D341Med (cell line): Measurements from ENCODE around the gene PLA2G5.
"Not testable (repeated sequence)": the region's sequence is repeated elsewhere in the genome, so short reads cannot be mapped to it uniquely, and the experiment has no call there.

ENCODE experiments used
- DNase-seq: peaks from one replicate; pipeline ENCODE4 v3.0.0; 2012; ENCODE audit warnings: low spot score

The PLA2G5 gene

GRCh38 chr1:20069874-20070273 lies at the start of gene PLA2G5:
TSS of gene PLA2G5 (plus strand) at chr1:20070194. CDS start at chr1:20084831, 14,637 bp downstream.
- no peak for DNase-seq

- no peak for DNase-seq
Observed at GRCh38 chr1:20028125-20028524, 41.9 kb upstream of the PLA2G5 start.

GRCh38 chr1:20028726-20029125 lies 41.3 kb upstream of the PLA2G5 start:
- DNase-seq, result no peak

DNA sequence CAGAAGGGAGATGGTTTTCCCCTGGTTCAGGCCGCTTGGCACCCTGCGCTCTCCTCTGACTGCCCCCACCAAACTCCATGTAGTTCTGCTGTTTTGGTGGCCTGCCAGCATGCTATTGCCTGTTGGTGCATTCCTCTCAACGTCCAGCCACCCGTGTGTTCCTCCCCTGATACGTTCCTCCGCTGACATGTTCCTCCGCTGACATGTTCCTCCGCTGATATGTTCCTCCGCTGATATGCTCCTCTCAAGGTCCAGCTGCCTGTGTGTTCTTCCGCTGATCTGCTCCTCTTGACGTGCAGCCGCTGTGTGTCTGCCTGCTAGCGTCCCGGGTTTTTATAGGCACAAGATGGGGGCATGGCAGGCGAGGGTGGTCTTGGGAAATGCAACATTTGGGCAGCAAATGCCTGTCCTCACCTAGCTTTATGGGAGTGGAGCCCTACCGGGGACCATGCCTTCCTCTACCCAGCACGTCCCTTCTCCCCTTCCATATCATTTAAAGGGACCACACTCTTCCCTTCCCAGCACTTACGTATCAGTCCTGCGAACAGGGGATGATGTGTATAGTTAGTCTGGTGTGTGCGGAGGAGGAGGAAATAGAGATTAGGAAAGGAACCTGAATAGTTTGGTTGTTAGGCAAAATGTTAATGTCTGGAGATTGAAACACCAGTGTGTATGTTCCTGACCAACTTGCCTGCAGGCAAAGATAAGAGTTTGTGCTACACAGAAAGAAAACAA lies 40.6 kb upstream of the PLA2G5 start:
- no peak for DNase-seq

- DNase-seq, result not testable (repeated sequence)
Observed at GRCh38 chr1:20030436-20031151, 39.4 kb upstream of the PLA2G5 start.

GRCh38 chr1:20031161-20031560 lies 38.8 kb upstream of the PLA2G5 start:
- DNase-seq, result no peak

GRCh38 chr1:20031836-20032235 lies 38.2 kb upstream of the PLA2G5 start:
- DNase-seq, result no peak

- no peak for DNase-seq
Observed at GRCh38 chr1:20032425-20032824, 37.6 kb upstream of the PLA2G5 start.

DNA sequence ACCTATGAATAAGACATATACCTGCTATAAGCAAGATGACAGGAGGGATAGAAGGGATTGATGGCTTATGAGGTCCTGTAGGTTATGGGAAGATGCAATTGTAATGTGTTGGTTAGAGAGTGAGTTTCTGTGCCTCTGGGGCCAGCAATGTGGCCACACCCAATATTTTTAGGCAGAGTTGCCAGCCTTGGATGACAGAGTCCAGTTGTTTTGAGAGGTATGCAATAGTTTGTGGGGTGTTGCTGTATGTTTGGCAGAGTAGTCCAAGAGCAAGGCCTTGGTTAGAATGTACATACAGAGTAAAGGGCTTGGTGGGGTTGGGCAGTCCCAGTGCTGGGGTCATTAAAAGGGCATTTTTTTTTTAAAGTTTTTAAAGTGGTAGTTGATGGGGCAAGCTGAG lies 36.6 kb upstream of the PLA2G5 start:
- DNase-seq, result no peak

DNA sequence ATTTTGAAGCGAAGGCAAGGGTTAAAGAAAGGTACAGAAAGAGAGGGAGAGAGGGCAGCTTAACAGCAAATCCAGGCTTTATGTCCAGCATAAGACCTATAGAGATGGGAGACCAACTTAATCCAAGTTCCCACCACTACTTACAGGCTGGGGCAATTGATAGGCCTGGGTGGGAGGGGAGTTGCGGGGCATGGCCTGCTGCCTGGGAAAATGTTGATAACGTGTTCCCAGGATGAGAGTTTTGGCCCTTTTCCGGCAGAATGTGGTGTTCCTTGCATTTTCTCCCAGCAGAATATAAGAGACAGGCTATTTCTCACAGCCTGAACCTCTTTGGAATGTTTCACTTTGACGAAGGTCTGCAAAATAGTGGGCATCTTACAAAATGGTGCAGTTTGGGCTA lies 34.9 kb upstream of the PLA2G5 start:
- DNase-seq, result no peak

DNA sequence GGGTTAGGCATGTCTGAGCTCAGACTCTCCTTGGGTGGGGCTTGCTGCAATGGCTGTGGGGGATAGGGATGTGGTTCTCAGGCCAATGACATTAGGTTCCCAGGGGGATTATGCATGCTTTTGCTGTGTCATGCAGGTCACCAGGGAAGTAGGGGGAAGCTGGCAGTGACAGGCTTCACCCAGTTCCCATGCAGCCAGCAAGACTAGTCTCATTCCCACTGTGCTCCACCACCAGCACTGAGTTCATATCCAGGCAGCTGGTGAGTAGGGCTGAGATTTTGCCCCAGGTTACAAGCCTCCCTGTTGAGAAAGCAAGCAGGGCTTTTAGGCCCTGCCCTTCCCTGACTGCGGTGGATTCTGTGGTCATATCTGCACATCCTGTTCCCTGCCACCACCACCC lies 32.1 kb upstream of the PLA2G5 start:
- DNase-seq, result no peak

DNA sequence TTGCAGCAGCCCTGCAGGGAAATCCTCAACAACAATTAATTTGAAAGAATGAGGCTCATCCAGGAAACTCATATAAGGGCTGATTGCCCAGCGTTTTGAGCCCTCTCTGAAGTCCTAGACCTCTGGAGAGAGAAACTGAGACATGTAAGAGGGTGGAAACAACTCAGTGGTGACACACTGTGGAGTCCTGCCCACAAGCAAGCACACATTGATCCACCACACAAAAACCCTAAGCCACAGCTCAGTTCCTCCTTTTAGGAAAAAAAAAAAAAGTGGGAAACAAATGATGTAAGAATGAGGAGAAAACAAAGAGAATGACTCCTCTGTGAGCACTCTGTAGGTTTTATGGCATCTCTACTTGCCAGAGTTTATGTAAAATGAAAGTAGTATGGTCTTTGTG lies 22.9 kb upstream of the PLA2G5 start:
- DNase-seq, result no peak

DNA sequence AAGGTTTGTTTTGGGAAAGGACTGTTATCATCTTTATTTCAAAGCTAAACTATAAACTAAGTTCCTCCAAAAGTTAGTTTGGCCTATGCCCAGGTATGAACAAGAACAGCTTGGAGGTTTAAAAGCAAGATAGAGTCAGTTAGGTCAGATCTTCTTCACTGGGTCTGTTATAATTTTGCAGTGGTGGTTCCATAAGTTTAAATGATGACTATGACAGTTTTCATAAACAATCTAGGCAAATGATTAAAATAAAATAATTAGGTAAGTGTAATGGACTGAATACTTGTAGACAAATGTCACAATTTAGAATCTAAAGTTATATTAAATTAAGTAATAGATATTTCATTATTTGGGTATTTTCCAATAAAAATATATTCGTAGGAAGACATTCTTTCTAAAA lies 21.4 kb upstream of the PLA2G5 start:
- DNase-seq, result no peak

DNA sequence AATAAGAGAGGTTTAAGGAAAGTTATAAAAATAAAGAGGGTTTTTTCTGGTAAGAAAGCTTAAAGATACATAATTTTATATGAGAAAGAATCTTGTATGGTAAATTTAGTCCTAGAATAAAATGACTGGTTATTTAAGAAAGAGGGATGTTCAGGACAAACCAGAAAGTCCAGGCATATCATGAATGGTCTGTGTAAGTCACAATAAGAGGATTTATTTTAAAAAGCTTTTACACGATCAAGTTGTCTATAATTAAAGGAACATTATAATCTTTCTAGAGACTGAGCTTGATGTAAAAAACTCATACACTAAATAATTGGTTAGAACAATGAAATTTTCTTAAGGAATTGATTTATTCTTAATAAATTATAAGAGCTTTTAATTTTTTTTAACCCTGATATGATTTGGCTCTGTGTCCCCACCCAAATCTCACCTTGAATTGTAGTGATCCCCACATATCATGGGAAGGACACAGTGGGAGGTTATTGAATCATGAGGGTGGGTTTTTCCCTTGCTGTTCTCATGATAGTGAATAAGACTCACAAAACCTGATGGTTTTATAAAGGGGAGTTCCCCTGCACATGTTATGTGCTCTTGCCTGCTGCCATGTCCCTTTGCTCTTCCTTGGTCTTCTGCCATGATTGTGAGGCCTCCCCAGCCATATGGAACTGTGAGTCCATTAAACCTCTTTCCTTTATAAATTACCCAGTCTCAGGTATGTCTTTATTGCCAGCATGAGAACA lies 20.8 kb upstream of the PLA2G5 start:
- DNase-seq, result not testable (repeated sequence)

DNA sequence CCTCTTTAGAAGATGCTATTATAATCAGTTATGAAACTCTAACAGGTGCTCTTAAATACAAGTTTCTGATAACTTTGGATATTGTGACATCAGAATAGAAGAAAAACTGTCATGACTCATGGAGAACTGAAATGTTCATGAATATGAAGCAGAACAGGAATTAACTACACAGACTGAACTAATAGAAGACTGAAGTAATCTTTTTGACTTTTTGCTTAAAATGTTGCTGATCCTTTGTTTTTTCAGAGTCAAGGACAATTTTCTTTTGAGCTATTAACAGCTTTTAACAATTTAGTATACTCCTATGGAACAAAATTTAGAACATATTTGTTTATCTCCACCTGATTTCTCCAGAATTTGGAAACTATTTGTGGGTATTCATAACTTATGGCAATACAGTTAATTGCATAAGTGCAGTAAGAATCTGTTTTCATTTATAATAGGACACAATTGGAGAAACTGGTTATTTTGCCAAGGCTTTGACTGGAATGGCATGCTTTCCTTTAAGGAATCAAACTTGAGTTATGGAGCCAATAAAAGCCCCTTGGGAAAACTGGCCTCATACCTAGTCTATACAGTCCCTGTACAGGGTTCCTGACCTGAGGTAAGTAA lies 18.7 kb upstream of the PLA2G5 start:
- no peak for DNase-seq

GRCh38 chr1:20052386-20052785 lies 17.6 kb upstream of the PLA2G5 start:
- DNase-seq, result no peak

DNA sequence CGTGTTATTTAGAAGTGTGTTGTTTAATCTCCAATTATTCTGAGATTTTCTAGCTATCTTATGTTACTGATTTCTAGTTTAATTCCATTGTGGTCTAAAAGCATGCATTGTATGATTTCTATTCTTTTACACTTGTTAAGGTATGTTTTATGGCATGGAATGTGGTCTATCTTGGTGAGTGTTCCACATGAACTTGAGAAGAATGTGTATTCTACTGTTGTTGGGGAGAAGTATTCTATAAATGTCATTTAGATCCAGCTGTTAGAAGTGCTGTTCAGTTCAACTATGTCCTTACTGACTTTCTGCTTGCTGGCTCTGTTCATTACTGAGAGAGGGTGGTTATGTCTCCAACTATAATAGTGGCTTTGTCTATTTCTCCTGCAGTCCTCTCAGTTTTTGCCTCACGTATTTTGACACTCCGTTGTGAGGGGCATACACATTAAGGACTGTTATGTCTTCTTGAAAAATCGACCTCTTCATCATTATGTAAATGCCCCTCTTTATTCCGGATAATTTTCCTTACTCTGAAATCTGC lies 12.0 kb upstream of the PLA2G5 start:
- no peak for DNase-seq

DNA sequence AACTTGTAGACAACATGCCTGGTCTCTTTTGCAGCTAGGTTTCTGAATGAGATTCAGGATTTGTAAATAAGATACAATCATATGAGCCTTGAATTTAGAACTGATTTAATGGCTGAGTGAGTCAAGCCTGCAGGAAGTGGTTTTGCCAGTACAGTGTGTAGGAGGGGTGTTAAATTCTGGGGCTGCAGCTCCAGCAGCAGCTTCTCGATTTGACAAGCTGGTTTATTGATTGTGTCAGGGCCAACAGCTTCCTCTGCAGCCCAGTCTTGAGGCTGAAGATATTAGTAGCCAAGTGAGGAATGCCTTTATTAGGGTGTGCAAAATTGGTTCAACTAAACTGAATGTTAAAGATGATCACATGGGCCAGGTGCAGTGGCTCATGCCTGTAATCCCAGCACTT lies 11.5 kb upstream of the PLA2G5 start:
- DNase-seq, result no peak

DNA sequence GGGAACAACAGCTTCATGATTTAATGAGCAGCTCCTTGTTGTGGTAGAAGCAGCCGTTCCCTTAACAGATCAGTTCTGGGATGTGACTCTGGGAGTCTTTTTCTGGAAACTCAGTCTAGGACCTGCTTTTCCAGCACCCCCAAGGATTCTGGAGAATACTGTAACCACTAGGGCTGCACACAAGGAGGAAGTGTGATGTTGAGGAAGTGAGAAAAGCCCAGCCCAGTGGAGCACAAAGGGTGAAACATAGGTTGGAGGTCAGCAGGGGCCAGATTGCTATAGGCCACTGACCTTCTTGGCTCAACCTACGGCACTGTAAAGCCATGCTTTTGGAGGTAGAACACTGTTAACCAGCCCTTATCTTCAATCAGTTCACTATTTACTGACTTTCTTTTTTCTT lies 10.1 kb upstream of the PLA2G5 start:
- DNase-seq, result no peak

- not testable (repeated sequence) for DNase-seq
Observed at GRCh38 chr1:20060791-20061190, 9.2 kb upstream of the PLA2G5 start.

DNA sequence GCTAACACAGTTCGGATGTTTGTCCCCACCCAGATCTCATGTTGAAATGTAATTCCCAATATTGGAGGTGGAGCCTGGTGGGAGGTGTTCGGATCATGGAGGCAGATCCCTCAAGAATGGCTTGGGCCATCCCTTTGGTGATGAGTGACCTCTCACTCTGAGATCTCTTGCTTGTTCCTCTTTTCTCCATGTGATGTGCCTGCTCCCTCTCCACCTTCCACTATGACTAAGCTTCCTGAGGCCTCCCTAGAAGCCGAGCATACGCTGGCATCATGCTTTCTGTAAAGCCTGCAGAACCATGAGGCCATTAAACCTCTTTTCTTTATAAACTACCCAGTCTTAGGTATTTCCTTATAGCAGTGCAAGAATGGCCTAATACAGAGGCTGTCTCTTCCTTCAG lies 8.1 kb upstream of the PLA2G5 start:
- no peak for DNase-seq

DNA sequence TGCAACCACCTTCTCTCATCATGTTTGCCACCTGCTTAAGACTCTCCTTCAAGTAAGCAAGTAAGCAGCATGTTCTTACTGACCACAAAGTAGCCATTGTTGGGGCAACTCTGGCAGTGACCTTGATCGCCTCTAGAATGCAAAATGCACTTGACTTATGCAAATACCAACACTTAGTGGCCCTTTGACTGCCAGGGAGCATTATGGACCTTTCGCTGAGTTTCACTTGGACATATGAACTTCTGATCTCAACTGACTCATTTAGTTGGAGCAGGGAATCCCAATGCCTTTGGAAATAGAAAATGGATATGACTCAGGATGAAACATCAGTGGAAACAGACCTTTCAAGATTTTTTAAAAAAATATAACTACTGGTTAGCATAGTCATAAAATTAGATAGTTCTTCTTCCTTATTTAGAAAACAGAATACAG lies 6.1 kb upstream of the PLA2G5 start:
- DNase-seq, result no peak
